ENCODE measurements around the gene POLE.

POLE gene

DNA sequence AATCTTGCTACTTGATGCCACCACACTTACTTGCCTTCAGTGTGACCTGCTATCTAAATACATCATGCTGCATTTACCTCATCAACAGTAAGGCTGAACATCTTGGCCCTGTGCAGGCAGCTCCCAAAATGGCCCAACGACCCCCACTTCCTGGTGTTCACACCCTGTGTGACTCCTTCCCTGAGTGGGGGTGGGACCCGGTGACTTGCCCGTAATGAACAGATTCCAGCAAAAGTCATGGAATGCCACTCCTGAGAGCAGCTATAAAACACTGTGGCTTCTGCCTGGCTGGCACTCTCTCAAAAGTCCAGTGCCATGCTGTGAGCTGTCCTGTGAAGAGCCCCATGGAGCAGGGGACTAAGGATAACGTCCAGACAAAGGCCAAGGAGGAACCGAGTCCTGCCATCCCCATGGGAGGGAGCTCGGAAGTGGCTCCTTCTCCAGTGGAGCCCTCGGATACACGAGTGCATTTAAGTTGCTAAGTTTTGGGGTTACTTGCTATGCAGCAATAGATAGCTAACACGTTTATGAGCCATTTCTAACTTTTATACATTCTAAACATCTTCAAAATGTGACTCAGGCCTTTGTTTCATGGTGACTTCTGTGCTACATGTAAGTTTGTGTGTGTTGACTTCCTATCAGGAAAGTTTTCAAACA is 35.6 kb downstream of the POLE start:
- no peak for DNase-seq (ENCODE audit: low spot score)

DNA sequence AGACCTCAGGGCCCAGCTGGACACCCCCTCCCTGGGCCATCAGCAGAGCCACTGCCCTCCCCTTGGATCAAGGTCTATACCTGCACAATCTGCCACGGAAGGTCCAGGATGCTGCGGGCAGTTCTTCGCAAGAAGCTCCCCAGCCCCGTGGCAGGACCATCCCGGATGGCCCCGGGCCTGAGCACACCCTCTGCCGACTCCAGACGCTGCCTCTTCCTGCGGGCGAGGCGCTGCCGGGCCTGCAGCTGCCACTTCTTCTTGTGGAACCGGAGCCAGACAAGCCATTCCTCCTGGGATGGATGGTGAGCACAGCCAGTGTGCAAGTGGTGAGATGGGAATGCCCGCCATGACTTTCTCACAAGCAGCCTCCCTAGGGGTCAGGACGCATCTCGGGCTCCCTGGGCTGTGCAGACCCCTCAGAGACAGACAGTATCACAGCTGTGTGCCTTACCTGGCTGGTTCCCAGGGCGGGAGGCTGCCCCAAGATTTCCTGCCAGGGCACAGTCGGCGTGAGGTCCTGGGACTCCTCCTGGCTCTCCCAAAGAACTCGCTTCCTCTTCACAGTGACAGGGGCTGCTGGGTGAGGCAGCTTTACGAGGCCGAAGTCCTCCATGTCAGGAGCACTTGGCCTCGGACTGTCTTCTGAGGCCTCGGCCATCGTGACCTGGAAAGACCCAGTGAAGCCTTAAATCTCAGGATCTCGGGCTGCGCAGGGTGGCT is 37.8 kb downstream of the POLE start:
- DNase-seq (ENCODE audit: low spot score): no peak

DNA sequence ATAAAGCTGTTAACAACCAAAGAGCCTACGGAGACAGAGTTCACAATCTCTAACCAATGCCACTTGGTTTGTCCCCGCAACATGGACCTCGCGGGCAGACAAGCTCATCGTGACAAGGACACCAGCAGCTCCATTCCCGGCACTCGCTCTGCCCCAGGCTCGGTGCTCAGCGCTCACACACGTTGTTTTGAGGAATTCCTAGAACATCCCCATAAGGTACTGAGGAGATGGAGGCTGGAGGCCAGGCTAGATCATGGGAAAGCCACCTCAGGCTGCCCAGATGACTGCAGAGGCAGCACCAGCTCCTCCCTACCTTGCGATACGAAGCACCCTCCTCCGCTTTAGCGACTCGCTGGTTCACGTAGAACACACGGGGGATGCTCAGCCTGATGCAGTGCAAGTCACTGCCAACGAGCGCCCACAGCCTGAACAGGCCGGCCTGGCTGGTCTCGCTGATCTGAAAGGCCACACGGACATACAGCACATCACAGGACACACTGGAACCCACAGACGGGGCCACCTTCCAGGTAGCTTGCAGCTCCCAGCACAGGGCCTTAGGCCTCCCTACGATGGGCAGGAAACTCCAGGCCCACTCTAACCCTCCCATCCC is 38.4 kb downstream of the POLE start:
- DNase-seq (ENCODE audit: low spot score): no peak

DNA sequence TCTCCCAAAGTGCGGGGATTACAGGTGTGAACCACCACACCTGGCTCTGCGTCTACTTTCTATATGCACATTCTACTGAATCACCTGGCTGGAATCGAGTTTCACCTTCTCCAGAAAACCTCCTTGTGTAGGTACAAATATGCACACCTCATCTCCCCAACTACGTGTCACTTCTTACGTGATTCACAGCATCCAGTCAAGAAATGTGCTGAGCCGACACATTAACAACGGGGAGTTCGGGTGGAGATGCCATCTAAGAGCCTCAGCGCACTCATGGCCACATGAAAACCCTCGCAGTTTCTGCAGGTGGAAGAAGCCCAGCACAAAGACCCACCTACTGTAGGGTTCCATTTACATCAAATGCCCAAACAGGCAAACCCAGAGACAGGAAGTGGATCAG is 39.3 kb downstream of the POLE start:
- no peak for DNase-seq (ENCODE audit: low spot score)

DNA sequence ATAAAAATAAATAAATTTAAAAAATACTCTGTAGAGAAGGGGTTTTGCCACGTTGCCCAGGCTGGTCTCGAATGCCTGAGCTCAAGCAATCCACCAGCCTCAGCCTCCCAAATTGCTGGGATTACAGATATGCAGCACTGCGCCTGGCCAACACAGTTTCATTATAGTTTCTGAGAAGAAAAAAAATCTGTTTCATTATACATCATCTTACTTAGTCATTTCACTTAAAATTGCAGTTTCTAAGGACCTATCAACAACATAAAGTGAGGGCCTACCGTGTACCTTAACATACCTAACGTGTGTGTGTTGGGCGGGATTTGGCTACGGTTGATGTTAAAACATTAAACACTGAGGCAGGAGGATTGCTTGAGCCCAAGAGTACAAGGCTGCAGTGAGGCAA is 40.3 kb downstream of the POLE start:
- no peak for DNase-seq (ENCODE audit: low spot score)

DNA sequence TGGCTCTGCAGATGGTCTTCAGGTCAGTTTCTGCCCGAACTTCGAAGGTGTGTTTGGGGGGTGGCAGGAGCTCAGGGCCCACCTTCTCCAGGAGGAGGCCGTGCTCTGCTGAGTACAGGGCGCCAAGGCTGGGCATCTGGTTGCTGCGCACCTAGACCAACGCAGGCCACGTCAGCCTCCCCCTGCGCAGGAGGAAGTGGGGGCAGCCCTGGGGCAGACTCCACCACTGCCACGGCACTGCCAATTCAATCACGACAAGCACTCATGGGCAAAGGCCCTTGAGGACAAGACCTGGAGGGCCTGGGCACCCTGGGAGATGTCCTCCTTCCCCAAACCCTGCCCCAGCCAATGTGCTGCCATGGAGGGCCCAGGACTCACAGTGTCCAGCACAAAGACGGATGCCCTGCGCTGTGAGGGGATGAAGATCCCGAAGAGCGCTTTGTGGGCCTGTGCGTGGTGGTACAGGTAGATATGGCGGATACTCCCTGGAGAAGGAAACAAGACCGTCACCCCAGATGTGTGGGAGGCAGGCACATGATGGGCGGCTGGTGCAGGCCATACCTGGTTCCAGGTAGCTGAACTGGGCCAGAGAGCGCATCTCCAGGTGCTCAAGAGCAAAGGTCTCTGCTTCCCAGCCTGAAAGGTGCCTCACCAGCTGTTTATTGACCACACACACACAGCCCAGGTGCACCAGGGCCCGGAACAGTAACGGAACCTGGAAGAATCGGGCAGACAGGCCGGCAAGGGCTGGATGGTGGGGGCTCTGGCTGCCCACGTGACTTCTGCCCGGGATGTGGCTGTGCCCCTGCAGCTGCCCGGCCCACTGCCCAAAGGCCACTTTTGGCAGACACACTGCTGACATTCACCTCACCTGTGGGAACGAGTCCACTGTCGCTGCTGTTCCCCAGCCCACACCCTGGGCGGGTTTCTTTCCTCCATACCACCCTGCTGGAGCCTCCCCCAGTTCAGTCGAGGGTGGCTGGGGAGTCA is 44.0 kb downstream of the POLE start:
- no peak for DNase-seq (ENCODE audit: low spot score)

DNA sequence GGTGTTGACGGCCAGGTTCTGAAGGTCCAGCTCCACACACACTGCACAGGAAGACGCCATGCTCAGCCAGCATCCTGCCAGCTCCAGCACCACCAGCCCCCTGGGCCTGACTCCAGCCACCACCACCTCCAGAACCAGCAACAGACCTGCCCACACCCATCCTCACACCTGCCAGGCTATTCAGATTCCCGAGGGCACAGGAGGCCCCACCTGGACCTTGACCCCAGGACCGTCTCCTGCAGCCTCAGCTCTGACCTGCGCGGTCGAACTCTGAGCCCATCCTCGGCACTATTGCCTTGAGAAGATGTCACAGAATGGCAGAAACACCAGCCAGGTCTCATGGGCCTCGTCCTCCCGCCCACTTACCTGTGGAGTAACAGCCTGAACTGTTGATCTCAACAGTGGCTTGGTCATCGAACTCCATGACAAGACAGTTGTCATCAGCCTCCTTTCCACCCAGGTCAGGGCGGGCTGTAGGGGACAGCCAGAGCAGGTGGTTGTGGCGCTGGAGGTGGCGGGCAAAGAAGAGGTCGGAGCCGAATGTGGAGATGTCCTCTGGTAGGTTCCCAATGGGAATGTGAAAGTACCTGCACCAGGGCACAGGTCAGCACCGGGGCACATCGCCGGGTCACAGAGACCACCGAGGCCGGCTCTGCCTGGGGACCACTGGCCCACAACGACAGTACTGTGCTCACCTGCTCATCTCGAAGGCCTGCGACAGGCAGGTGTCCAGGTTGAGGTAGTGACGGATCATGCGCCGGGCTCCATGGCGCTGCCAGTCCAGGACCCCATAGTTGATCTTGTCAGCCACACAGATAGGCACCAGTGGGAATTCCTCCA is 45.1 kb downstream of the POLE start:
- DNase-seq (ENCODE audit: low spot score): no peak

DNA sequence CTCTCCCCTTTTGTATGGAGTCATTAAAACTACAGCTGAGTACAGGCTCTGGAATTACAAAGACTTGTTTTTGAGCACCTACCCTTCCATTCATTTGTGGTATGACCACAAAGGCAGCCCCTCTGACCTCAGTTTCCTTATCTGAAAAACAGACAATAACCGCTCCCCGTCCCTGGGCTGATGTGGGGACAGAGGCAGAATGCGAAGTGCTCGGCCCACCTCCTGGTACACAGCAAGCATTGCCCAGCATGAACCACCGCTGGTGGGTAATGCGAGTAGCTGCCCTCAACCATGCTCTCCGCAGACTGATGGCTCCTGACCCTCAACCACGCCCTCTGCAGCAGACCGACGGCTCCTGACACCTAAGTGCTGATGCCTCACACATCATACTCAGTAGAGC is 46.2 kb downstream of the POLE start:
- DNase-seq (ENCODE audit: low spot score): no peak

DNA sequence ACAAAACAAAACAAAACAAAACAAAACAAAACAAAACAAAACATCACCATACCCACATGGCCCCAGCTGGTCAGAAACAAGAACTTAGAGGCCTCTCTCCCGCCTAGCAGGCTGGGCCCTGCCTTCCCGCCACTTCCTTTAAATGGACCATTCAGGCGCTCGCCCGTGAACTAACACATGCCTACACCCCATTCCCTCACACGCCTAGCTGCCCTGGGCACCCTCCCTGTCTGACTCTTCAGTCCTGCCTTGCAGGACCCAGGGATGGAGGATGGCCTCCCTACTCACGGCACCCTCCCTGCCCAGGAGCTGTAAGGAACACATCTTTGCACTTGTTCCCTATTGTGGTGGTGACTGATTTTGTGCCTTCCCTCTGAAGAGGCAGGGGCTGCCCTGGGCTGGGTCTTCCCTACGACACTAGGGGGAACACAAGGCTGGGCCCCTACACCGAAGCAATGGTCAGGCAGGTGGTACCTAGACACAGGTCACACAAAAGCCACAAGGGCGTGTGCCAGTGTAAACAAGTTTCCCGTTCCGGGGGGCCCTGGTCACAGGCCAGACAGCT is 47.1 kb downstream of the POLE start:
- DNase-seq (ENCODE audit: low spot score): no peak

DNA sequence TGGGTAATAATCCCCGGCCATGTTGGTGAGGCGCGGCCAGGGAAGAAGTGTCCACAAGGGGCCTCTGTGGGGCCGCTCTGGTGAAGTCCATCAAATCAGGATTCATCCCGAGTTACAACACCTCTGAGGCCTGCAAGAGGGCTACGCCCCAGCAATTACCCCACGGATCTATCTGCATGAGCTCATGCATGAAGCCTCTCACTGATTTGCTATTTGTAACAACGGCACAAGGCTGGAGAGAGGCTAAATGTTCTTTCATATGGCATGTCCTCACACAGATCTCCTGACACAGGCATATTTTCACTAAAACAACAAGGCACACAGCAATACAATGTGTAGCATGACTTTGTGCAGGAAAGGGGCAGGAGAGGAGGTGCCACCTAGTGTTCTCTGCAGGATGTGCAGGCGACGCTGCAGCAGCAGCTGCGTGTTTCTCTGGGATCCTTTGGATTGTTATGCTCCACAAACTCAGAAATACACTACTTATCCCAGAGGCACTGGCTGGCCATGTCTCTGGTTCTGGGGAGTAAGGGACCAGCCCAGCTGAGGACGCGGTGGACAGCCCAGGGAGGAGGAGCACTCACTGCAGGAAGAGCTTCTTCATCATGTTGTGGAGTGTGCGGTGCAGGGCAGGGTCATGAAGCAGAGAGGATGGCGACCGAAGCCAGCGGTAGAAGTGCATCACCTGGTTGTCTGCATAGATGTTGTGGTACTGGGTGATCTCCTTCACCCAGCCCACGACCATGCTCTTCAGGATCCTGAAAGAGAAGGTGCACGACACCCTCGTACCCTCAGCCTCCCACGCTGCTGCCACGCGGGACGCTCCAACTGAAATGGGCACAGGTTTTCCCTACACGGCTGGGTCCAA is 48.4 kb downstream of the POLE start:
- DNase-seq (ENCODE audit: low spot score): no peak

DNA sequence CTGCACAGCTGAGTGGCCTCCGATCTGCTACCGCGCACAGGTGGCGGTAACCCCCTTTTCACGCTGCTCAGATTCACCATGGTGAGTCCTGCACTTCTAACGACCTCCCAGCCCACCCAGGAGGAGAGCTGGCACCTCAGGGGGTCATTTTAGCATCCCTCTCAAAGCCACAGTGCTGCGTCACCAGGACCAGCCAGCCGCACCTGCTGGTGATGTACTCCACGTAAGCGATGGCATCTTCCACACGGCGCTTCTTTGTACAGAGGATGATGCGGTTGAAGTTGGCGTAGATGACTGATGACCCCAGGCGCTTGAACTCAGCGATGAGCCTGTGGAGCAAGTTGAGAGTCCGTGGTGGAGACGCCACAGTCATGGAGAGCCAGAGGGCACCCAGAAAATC is 49.3 kb downstream of the POLE start:
- DNase-seq (ENCODE audit: low spot score): no peak

DNA sequence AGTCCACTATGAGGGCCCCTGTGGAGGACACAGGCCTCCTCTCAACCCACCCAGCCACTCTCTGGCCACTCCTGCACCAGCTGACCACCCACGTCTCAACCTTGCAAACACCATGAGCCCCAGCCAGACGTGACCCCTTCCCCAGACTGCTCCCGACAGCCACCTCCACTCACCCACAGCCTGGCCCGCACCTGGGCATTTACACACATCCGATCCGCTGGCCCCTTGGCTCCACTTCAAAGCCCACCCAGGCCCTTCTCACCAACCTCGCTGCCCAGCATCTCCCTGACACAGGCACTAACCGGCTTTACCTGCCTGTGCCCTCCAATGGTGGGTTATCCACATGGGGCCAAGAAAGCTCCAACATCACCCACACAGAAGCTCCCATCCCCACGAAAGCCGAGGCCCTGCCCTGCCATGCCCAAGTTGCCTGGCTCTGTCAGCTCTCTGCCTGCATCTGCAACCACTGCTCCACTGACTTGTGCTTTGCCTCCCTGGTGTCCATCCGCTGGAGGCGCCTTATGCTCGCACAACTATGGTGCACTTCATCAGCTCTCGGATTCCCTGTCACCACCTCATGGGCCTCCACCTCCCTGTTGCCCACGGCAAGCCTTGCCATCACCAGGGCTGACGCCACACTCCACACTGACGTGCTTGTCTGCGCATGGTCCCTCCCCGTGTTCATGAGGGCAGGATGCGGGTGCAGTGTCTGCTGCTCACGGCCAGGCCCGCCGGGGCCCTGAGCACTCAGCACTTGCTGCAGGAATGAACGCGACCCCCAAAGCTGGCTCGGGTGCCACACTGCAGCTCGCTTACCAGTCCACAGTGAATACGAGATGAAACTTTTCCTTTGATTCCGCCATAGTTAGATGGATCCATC is 51.8 kb downstream of the POLE start:
- DNase-seq (ENCODE audit: low spot score): no peak

DNA sequence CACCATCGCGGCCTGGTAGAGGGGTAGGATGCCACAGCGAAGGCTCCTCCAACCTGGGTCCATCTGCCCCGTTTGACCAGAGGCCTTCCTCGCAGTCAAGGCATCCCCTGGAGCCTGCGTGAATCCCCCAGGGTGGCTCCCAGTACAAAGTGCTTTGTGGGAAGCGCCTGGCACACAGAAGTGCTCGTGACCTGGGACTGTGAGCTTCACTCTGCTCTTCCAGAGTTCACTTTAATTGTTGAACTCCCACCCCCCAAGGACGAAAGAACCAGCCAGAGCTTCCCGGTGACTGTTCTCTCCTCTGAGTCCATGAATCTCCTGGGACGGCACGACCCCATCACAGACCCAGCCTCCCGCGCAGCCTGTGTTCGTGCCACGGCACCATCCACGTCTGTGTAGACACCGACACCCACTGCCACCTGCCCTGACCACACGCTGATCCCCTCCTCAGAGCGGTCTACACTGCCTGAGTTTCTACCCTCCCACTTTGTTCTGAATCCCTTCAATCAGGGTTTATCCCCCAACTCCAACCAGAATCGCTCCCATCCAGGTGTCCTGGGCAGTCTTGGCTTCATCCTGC is 52.6 kb downstream of the POLE start:
- no peak for DNase-seq (ENCODE audit: low spot score)

DNA sequence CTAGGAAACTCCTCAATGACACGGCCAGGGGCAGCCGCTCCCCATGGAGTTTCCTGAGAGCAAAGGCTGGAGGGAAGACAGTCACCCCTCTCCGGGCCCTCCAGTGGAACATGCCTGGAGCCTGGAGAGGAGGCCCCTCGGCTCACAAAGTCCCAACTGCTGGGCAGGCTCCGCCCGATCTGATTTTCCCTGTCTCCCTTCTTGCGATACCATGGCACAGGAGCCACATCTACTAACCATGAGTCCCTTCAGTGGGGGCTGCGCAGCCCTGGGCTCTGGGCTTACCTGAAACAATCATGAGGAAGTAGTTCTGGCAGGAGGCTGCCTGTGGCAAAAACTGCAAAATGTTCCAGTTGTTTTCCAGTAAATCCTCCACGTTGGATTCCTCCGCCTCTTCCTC is 53.2 kb downstream of the POLE start:
- no peak for DNase-seq (ENCODE audit: low spot score)

DNA sequence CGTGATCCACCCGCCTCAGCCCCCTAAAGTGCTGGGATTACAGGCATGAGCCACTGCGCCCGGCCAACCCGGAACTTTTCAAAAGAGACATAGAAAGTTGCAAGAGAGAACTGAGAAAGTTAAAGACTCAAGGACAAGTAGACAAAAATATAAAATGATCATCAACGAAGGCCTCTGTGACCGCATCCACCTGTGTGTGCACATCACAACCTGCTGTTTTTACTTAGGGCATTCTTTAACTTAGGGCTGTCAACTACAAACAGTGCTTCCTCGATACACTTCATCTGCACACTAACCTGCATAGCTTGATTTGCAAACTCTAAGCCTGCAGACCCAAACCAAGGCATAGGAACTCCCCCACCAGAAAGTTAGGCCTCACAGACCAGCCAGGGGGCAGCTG is 53.7 kb downstream of the POLE start:
- no peak for DNase-seq (ENCODE audit: low spot score)

DNA sequence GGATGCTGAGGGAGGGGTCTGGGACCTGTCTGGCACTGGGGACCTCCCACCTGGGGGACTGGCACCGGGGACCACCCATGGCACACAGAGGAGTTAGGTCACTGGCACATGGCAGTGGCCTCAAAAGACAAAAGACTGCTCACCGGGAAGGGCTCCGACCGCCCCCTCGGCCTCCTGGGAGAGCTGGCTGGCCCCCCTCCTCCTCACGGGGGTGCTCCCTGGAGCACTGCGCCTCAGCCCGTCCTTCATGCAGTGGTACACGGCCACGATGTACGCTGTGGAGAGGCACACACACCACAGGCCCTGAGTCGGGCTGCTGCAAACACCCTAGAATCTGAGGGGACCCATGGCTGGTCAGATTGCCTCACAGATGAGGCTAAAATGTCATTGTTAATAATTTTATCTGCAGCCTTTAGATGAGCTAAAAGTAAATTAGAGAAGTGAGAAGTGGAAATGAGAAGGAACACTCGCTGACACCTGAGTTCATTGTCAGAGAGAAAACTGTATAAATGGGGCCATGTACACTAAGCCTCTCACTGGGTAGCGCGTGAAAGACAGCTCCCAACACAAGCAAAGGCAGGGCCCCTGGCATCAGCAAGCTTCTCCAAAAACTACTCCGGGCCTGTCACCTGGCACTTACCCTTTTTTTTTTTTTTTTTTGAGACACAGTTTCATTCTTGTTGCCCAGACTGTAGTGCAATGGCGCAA is 54.5 kb downstream of the POLE start:
- DNase-seq (ENCODE audit: low spot score): no peak

DNA sequence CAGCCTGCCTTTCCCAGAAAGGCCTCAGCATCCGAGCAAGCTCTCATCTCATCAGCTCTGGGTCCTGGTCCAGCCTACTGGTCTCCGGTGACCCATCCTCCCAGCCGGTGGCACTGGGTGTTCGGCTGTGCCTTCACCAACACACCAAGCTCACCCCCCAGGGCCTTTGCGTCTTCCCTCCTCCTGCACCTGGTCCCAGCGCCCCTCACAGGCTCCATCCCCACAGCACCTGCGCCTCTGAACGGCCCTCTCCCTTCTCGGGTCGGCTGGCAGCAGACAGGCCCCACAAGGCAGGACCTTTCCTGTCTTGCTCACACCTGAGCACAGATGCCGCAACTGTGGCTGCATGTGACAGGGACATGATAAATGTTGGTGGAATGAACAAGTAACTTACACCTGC is 55.5 kb downstream of the POLE start:
- no peak for DNase-seq (ENCODE audit: low spot score)

DNA sequence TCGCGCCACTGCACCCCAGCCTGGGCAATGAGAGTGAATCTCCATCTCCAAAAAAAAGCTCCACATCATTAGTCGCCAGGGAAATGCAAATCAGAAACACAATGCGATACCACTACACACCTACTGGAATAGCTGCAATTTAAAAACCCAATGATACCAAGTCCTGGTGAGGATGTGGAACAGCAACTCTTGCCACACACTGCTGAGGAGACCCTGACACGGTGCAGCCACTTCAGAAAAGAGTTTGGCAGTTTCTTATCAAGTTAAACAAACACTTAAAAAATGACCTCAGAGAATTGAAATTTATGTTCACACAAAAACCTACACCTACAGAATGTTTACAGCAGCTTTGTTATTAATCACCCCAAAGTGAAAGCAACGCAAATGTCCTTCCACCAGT is 56.5 kb downstream of the POLE start:
- no peak for DNase-seq (ENCODE audit: low spot score)
